Measurements from ENCODE around the gene SCAPER. TPM values are rescaled to one million over a fixed set of nuclear protein-coding genes. Genes with fewer than 3 reads are reported as not detected.

The SCAPER gene
- total RNA-seq, 6 donors from 2014 or later, result 14.4 to 67.1 (median 27.6) TPM

DNA sequence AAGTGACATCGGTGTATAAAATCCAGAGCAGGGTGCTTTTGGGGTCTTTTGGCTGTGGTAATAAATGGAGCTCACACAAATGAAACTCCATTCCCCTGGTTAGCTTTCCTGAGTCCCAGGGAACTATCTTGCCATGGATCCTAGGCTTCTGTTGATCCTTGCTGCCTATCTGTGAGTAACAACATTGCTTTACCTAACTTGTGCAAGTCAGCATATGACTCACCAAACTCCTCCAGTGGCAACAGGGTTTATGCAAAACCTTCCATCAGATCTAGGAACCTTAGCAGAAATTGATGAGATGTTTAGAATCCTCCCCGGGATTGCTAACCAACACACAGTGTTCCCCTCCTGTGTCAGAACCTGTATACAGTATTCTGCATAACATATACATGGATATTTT lies 105.4 kb downstream of the SCAPER start:
- Histone ChIP-seq H3K4me3 (no peak overlapping the region), H3K27ac (no peak overlapping the region), H3K9me3 (no peaks in the 10 kb centered on the region), H3K27me3 (no peaks in the 10 kb centered on the region), H3K36me3 (peaks cover 0 to 36% (median 15%) of the 10 kb centered on the region in 4 donors), H3K4me1 (no peaks in the 10 kb centered on the region)
- 62 to 95% methylated on average over 2 of the region's 2 CpGs for WGBS, 2 donors
- ATAC-seq (ENCODE audit: low FRiP score in 2 of 2) (no peak), DNase-seq (no peak)
- TF ChIP-seq EP300 (IDR thresholded peaks at IDR 0.05) (no peak), POLR2A (IDR thresholded peaks at IDR 0.05) (no peak), POLR2AphosphoS5 (IDR thresholded peaks at IDR 0.05) (no peak)
- TF ChIP-seq, protein P1, sequence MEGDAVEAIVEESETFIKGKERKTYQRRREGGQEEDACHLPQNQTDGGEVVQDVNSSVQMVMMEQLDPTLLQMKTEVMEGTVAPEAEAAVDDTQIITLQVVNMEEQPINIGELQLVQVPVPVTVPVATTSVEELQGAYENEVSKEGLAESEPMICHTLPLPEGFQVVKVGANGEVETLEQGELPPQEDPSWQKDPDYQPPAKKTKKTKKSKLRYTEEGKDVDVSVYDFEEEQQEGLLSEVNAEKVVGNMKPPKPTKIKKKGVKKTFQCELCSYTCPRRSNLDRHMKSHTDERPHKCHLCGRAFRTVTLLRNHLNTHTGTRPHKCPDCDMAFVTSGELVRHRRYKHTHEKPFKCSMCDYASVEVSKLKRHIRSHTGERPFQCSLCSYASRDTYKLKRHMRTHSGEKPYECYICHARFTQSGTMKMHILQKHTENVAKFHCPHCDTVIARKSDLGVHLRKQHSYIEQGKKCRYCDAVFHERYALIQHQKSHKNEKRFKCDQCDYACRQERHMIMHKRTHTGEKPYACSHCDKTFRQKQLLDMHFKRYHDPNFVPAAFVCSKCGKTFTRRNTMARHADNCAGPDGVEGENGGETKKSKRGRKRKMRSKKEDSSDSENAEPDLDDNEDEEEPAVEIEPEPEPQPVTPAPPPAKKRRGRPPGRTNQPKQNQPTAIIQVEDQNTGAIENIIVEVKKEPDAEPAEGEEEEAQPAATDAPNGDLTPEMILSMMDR (IDR thresholded peaks at IDR 0.05), result no peak

DNA sequence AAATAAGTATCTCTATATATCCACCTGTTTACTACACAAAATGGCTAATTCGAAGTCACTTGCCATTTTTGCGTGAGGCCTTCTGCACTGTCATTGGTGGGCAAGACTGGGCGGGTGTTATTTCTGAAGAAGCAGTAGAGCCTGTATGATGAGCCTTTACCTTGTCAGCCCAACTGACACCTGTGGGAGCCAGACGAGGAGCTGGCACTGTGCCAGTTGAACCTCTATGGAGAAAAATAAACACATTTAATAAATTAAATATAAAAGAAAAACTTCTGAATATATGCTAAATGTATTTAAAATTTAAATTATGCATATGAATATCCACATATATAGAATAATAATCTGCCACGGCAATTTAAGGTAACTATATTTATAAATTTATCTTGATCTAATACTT lies 109.9 kb downstream of the SCAPER start:
- no peak for TF ChIP-seq POLR2AphosphoS5 (IDR thresholded peaks at IDR 0.05)
- 86 to 94% methylated on average over 5 of the region's 5 CpGs for WGBS, 2 donors
- DNase-seq (no peak), ATAC-seq (ENCODE audit: low FRiP score in 2 of 2) (no peak)
- no peak overlapping the region for H3K27ac ChIP-seq
- no peak overlapping the region for H3K4me3 ChIP-seq
- H3K9me3 ChIP-seq, result no peaks in the 10 kb centered on the region
- no peaks in the 10 kb centered on the region for H3K4me1 ChIP-seq
- H3K27me3 ChIP-seq, result no peaks in the 10 kb centered on the region
- peaks cover 3 to 47% (median 15%) of the 10 kb centered on the region in 4 donors for H3K36me3 ChIP-seq

- Histone ChIP-seq H3K27ac (no peak overlapping the region), H3K36me3 (peaks cover 3 to 37% (median 10%) of the 10 kb centered on the region in 4 donors), H3K4me3 (no peak overlapping the region), H3K4me1 (no peaks in the 10 kb centered on the region), H3K27me3 (no peaks in the 10 kb centered on the region), H3K9me3 (no peaks in the 10 kb centered on the region)
- ATAC-seq (ENCODE audit: low FRiP score in 2 of 2), result no peak
- DNase-seq, result no peak
- TF ChIP-seq POLR2A (IDR thresholded peaks at IDR 0.05), result no peak
- TF ChIP-seq EP300 (IDR thresholded peaks at IDR 0.05), result no peak
- TF ChIP-seq, protein P1 (IDR thresholded peaks at IDR 0.05), result no peak
- TF ChIP-seq POLR2AphosphoS5 (IDR thresholded peaks at IDR 0.05), result no peak
Measured at GRCh38 chr15:76793162-76793561, 112.0 kb downstream of the SCAPER start.

- DNase-seq, result no peak
- 94% methylated on average over 2 of the region's 2 CpGs for WGBS, 2 donors
- H3K36me3 ChIP-seq, result peaks cover 3 to 37% (median 10%) of the 10 kb centered on the region in 4 donors
- no peaks in the 10 kb centered on the region for H3K27me3 ChIP-seq
- no peak for ATAC-seq (ENCODE audit: low FRiP score in 2 of 2)
- H3K27ac ChIP-seq, result no peak overlapping the region
- TF ChIP-seq, protein P1 (IDR thresholded peaks at IDR 0.05), result no peak
- no peak for TF ChIP-seq POLR2A (IDR thresholded peaks at IDR 0.05)
- TF ChIP-seq POLR2AphosphoS5 (IDR thresholded peaks at IDR 0.05), result no peak
- TF ChIP-seq EP300 (IDR thresholded peaks at IDR 0.05), result no peak
- H3K4me1 ChIP-seq, result no peaks in the 10 kb centered on the region
- H3K9me3 ChIP-seq, result no peaks in the 10 kb centered on the region
- H3K4me3 ChIP-seq, result no peak overlapping the region
Measured at GRCh38 chr15:76791511-76791910, 113.6 kb downstream of the SCAPER start.

- H3K4me3 ChIP-seq, result no peak overlapping the region
- no peaks in the 10 kb centered on the region for H3K27me3 ChIP-seq
- ATAC-seq (ENCODE audit: low FRiP score in 2 of 2) (no peak), DNase-seq (no peak)
- H3K27ac ChIP-seq, result no peak overlapping the region
- H3K9me3 ChIP-seq, result no peaks in the 10 kb centered on the region
- TF ChIP-seq, protein P1 (IDR thresholded peaks at IDR 0.05), result no peak
- TF ChIP-seq POLR2AphosphoS5 (IDR thresholded peaks at IDR 0.05), result no peak
- no peak for TF ChIP-seq POLR2A (IDR thresholded peaks at IDR 0.05)
- no peak for TF ChIP-seq EP300 (IDR thresholded peaks at IDR 0.05)
- peaks cover 0 to 13% (median 2%) of the 10 kb centered on the region in 4 donors for H3K36me3 ChIP-seq
- no peaks in the 10 kb centered on the region for H3K4me1 ChIP-seq
- WGBS, 2 donors, result 94 to 95% methylated on average over 4 of the region's 4 CpGs
Measured at GRCh38 chr15:76787273-76787672, 117.9 kb downstream of the SCAPER start.

Data from upper lobe of left lung (tissue), 6 donors.